Left ventricle myocardium superior (tissue), 1 donor: Measurements from ENCODE around the gene ITGA2. TPM values are rescaled to one million over a fixed set of nuclear protein-coding genes. Genes with fewer than 3 reads are reported as not detected.
"Not testable (repeated sequence)": the region's sequence is repeated elsewhere in the genome, so short reads cannot be mapped to it uniquely, and the experiment has no call there.

ENCODE experiments used
- ATAC-seq: fragments of 200-7000 bp; cut with Tn5 transposase; one replicate; pipeline ENCODE4 v1.9.1; 2020; ENCODE audit warnings: mild to moderate bottlenecking, moderate library complexity
- DNase-seq: peaks from one replicate; pipeline ENCODE4 v3.0.0-alpha.2; 2020
- intact Hi-C: fragments of 100-400 bp; cut with micrococcal nuclease; formaldehyde crosslinking; loops from one replicate; pipeline ENCODE4 v1.11.0; 2022
- total RNA-seq: library from RNA; stranded (reverse); fragmentation: NEBNext Ultra II Directional; extraction: Animal tissue kit (Norgen Biotek cat#: 25700); gene quantifications from one replicate; pipeline ENCODE4 v1.2.1, GENCODE V29; 2021
- donor health status: DM: no; HTN: yes; CAD: no; lungs with severe emphysema.

Gene ITGA2
- total RNA-seq, 1 donor from 2014 or later: 0.69 TPM

DNA sequence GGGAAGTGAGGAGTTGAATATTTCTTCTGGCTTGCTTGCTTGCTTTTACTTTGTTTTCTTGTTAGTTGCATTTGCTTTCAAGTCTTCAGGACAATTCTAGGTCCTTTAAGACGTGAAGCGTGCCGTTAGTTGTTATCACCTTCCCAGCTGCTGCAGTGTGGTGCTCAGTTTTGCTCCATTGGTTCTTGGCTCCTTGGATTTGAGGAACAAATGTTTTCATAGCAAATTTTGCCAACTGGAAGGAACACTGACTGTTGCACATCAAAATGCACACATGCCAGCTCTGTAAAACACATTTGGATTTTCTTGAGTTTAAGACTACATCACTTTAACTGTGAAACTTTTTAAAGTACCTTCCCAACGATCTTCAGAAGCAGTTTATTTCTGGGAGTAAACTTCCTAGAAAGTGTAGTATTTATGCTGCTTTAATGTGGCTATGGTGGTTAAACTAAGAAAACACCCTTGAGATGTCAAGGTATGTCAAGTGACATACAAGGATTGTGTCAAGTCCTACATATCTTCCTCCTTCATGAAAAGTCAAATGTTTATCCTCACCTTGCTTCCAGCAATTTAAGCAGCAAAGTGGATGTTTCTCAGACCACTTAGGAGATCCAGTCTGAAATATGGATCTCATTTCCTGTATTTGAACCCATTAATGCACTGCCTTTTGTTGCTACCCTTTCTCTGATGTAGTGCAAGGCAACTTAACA, 95.5 kb downstream of the ITGA2 start:
- ATAC-seq: no peak
- intact Hi-C loops: no loop called here

DNA sequence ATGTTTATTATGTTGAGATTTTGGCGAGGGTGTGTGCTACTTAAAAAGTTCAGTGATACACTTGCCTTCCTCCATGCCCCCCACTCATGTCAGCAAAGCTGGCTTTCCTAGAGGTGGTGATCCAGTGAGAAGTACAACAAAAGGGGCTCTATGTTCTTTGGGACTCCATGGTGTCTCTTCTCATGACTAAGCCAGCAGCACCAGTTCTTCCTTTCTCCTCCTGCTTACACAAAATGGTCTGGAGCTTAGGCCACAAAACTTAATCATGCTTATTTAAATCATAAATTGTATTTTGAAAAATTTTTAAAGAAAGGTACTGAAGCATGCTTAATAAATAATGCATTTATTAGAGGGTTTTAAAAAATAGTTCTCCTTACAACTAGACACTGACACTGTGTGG, 98.0 kb downstream of the ITGA2 start:
- intact Hi-C loops: no loop called here
- DNase-seq (no peak), ATAC-seq (no peak)

More for the DNA sequence above, 95.5 kb downstream of the ITGA2 start:
- DNase-seq: no peak

DNA sequence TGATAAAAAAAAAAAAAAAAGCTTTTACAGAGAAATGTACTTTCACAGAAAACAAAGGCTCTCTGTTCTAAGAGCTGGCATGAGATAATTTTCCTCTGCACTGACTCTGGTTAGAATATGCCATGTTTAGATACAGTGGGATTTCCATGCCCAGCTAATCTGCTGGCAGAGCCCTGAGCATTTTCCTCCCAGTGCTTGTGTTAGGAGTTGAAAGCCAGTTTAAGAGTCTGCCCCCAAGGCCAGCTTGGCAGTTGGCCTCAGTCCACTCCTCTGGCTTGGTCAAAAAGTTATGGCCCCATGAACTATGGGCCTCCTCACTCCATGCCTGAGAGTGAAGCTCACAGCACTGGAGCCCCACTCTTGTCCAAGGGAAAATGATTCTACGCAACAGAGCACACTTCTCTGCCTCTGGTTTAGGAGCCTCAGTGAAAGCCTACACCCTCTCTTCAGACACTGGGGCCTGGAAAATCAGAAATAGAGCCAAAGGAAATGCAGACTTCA, 98.5 kb downstream of the ITGA2 start:
- DNase-seq (no peak), ATAC-seq (peak; percentile 35)
- intact Hi-C loops: no loop called here

DNA sequence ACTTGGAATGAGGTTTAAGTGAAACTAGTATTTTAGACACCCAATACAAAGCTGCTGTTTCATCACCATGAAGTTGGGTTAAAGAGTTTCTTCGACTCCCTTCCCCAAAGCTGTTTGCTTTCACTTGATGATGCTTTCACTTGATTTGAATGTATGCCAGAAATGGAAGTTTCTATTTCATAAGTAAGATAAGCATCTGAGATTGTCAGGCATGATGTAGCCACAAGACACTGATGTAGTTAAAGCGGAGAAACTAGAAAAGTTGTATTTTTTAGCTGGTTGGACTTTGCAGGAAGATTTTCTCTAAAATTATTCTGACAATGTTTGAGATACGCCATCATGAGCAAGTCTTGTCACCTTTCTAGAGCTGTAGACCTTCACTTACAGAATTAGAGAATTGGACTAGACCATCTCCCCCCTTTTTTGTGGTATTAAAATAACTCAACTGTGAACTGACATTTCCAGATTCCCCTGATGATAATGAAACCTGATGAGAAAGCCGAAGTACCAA, 100.4 kb downstream of the ITGA2 start:
- ATAC-seq (no peak), DNase-seq (no peak)
- intact Hi-C loops: no loop called here

DNA sequence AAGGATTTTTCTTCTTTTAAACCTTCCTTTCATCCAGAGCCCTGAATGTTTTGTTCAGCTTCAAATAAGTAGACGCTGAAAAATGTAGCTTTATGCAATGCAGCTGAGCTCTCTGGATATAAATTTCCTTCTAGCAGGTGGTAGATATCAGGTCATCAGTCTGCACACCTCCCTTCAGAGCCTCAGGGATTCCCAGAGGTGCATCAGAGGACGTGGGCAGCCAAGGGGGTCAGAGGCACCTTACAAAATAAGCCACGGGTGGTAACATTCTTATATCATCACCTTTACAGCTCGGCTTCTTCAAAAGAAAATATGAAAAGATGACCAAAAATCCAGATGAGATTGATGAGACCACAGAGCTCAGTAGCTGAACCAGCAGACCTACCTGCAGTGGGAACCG, 101.1 kb downstream of the ITGA2 start:
- no peak for ATAC-seq
- DNase-seq: no peak
- intact Hi-C loops: no loop called here

DNA sequence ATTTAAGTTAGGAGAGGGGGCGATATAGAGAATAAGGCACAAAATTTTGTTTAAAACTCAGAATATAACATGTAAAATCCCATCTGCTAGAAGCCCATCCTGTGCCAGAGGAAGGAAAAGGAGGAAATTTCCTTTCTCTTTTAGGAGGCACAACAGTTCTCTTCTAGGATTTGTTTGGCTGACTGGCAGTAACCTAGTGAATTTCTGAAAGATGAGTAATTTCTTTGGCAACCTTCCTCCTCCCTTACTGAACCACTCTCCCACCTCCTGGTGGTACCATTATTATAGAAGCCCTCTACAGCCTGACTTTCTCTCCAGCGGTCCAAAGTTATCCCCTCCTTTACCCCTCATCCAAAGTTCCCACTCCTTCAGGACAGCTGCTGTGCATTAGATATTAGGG, 102.1 kb downstream of the ITGA2 start:
- no peak for ATAC-seq
- no peak for DNase-seq
- intact Hi-C loops: no loop called here

DNA sequence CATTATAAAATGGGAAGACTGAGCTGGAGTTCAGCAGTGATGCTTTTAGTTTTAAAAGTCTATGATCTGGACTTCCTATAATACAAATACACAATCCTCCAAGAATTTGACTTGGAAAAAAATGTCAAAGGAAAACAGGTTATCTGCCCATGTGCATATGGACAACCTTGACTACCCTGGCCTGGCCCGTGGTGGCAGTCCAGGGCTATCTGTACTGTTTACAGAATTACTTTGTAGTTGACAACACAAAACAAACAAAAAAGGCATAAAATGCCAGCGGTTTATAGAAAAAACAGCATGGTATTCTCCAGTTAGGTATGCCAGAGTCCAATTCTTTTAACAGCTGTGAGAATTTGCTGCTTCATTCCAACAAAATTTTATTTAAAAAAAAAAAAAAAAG, 103.1 kb downstream of the ITGA2 start:
- DNase-seq: no peak
- intact Hi-C loops: no loop called here
- ATAC-seq: no peak

DNA sequence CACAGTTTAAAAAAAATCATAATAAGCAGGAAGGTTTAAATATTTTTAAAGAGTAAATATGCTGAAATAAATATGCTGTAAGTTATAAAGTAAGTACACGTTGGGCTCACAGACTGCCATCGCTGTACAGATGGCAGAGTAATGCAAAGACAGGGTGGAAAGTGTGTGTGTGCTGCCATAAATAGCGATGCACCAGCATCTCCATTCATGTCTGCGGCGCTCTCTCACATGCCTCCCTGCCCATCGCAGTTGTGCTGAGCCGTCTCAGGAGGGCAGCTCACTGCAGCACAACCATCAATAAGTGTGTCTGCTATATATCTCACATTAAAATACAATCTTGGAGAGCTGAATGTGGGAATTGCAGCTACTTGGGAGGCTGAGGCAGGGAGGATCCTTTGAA, 106.1 kb downstream of the ITGA2 start:
- no peak for DNase-seq
- ATAC-seq: peak; percentile 73
- intact Hi-C loops: no loop called here

DNA sequence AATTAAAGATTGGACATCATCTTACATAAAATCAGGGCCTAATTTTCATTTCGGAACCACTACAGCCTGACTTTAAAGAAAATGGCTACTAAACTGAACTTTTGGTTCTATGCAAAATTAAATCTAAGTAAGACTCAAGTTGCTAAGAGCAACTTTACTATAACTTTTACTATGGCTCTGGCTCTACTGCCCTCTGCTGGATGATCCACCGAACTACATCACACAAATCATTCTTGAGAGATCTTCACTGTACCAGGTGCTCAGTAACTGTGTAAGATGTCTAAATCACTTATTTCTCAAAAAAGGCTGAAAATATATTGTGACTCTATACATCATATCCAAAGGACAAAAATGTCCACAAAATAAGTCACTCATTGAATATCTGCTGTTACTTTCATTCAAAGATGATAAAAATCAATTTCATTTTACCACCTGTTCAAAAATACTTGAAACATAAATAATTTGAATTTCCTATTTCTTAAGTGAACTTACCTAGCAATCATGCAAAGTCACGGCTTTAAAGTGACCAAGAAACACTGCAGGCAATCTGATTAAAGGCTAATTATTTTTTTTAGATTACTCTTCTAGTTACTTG, 106.9 kb downstream of the ITGA2 start:
- intact Hi-C loops: loop anchor here (1.0 kb wide), 1 partner anchor 148 kb away; no protein-coding TSS in a partner anchor
- ATAC-seq (peak; percentile 66), DNase-seq (no peak)

DNA sequence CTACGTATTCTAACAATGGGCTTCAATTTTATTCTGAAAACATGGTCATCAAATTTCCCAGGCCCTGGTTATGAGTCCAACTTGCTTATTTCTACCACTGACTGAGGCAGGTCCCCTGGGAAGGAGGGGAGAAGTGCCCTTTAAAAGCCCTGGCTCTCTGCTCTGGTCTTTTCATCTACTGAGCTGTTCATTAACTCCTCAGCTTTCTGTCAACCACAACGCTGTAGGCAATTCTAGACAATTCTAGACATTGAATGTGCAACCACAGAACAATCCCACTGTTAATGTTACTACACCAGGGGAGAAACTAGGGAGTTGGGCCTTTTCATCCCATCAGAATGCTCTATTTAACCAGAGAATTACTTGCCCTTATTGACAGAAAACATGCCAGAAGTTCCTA, 110.4 kb downstream of the ITGA2 start:
- intact Hi-C loops: no loop called here
- ATAC-seq (no peak), DNase-seq (no peak)

DNA sequence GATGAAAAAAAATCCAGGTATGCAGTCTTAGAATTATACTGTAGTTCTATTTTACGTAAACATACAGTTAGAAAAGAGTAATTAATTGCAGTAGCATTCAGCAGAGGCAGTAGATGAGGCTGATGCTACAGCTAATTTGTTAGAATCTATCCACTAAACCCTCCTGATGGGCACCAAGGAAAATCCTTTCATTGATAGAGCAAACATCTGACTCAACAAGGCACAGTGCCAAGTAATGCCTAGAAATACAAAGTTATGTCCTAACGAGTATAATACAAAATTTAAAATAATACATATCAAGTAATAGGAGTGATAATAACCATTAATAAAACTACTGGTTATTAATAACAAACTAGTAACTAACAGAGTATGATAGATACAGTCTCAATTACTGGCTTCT, 111.5 kb downstream of the ITGA2 start:
- intact Hi-C loops: no loop called here
- ATAC-seq (no peak), DNase-seq (no peak)

DNA sequence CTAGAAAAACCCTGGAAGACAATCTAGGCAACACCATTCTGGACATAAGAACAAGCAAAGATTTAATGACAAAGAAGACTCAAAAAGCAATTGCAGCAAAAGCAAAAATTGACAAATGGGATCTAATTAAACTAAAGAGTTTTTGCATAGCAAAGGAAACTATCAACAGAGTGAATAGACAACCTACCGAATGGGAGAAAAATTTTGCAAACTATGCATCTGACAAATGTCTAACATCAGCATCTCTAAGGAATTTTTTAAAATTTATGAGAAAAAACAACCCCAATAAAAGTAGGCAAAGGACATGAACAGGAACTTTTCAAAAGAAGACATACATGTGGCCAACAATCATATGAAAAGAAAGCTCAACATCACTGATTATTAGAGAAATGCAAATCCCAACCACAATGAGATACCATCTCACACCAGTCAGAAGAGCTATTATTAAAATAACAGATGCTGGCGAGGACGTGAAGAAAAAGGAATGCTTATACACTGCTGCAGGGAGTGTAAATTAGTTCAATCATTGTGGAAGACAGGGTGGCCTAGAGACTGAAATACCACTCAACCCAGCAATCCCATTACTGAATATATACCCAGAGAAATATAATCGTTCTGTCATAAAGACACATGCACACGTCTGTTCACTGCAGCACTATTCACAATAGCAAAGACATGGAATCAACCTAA, 116.6 kb downstream of the ITGA2 start:
- intact Hi-C loops: no loop called here
- DNase-seq (no peak), ATAC-seq (no peak)

DNA sequence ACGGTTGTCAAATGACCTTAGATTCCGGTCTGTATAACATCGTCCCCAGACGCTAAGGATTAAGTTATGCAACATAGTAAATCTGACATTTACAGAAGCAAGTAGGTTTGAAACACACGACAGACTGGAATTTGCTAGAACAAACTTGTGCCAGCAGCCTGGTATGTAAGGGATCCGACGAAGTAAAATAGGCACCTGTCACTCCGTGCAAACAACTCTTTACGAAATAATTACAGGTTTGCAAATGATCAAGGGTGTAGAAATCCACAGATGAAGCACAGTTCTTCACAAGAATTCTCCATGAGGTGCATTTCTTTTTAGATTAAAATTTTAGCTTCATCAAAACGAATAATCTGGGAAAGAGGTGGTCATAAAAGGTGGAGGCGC, 119.9 kb downstream of the ITGA2 start:
- intact Hi-C loops: no loop called here
- DNase-seq (no peak), ATAC-seq (peak; percentile 29)

DNA sequence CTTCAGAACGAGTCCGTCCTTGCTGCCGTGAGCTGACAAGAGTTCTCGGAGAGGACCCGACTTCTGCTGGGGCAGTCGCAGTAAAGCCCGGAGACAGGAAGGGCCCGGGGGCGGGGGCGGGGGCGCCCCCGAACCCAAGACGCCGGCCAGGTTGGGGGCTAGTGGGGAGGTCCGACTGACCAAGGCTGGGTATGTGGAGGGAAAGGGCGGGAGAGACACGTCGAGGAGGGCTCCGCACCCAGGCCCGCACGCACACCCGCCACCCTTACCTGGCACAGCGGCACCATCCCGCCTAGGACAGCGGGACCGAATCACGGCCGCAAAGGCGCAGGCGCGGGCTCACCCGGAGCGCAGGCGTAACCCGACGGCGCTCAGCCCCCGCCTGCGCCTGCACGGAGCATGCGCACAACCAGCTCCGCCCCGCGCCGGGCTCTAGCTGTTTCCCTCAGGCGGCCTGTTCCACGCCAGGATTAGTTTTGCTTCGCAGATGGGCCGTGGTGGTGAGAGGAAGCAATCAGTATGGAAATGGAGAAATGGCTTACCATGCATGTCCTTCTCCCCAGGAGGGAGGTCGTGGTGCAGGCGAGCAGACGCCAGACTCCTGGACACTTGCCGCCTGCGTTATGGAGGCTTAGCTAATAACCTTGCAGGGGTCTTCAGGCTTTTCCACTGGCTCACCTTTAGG, 120.4 kb downstream of the ITGA2 start, which contains the start of gene MOCS2:
Gene MOCS2, minus strand, starts transcription at position 315 of the 685 bp plus-strand sequence. CDS start 2,583 bp downstream, outside the sequence.
- ATAC-seq (peak; percentile 100), DNase-seq (peak; percentile 97)
- intact Hi-C loops: no loop called here

DNA sequence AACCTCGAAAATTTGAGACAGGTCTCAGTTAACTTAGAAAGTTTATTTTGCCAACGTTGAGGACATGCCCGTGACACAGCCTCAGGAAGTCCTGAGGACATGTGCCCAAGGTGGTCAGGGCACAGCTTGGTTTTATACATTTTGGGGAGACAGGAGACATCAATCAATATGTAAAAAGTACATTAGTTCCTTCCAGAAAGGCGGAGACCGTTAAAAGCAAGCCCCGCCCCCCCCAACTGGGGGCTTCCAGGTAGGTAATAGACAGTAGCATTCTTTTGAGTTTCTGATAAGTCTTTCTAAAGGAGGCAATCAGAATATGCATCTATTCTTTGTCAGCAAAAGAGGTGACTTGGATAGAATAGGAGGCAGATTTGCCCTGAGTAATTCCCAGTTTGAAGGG, 121.0 kb downstream of the ITGA2 start:
- ATAC-seq (peak; percentile 12), DNase-seq (no peak)
- intact Hi-C loops: no loop called here

DNA sequence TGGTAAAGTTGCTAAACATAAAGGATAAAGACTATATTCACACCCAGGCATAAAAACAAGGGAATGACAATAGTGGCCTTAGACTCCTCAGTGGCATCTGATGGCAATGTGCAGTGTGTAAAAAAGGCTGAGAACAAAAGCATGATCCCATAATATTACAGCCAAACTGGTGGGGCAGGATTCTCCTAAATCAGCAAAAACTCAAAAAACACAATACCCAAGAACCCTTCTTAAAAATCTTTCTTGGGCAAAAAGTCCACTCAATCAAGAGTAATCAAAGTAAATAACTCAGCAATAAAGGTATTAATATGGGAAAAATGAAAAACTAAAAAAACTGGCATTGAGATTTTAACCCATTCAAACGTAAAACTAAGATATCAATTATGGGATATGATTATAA, 122.0 kb downstream of the ITGA2 start:
- intact Hi-C loops: no loop called here
- ATAC-seq (no peak), DNase-seq (no peak)

DNA sequence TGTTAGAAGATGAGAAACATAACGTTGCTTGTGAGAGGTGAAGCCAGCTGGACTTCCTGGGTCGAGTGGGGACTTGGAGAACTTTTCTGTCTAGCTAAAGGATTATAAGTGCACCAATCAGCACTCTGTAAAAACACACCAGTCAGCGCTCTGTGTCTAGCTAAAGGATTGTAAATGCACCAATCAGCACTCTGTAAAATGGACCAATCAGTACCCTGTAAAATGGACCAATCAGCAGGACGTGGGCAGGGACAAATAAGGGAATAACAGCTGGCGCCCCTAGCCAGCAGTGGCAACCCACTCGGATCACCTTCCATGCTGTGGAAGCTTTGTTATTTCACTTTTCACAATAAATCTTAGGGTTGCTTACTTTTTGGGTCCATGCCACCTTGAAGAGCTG, 123.2 kb downstream of the ITGA2 start:
- intact Hi-C loops, ATAC-seq, DNase-seq: not testable (repeated sequence)

DNA sequence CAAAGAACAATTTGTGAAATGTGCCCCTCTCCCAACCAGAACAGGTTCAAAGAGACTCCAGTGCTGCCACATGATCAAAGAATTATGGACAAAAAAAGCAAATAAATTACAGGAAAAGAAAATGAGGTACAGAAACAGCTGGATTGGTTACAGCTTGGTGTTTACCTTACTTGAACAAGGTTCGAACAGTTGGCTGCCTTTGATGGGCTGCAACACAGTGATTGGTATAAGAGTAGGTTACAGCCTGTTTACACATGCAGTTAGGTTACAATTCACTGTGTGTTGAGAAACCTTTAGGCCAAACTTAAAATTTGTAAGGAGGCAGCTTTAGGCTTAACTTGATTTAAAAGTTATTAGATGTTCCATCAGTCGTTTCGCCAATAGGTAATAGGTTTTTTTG, 123.8 kb downstream of the ITGA2 start:
- ATAC-seq (no peak), DNase-seq (no peak)
- intact Hi-C loops: no loop called here

DNA sequence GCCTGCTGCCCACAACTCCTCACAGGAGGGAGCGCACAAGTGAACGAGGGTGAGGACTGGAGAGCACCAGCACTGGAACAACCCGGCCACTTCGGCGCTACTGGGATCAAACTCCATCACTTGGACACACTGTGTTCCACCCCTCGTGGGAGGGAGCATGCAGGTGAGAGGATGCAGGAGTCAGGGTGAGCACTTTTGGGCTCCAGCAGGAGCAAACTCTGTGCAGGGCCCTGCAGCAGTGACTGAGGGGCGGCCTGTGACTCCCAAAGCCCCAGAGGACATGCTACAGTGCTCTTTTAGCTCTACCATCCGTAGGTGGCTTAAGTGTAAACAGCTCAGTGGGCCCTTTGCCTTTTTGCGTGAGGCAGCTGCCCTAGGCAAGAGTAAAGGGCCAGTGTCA, 124.8 kb downstream of the ITGA2 start:
- intact Hi-C loops: no loop called here

DNA sequence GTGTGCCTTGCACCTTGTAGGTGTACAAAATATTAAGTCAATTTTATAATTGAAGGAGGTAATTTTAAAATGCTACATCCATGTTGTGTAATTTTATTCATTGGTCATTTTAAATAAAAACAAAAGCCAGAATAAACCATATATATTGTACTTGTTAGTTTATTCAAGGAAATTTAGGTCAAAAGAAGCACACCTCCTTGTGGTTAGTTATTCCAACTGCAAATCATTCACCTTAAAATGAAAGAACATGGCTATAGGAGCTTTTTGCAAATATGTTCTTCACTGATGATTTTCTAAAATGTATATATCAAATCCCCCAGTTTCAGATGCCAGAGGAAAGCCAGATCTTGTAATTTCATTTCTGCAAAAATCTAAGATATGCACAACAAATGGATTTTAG, 125.8 kb downstream of the ITGA2 start:
- DNase-seq (no peak), ATAC-seq (no peak)
- intact Hi-C loops: no loop called here

More for the DNA sequence above, 124.8 kb downstream of the ITGA2 start:
- ATAC-seq: no peak
- DNase-seq: no peak
